A673 (cell line): ENCODE data around the gene LANCL2. TPM values are rescaled to one million over a fixed set of nuclear protein-coding genes. Genes with fewer than 3 reads are reported as not detected.

Source experiments
- BruUV-seq: library from RNA; stranded (reverse); fragments of 400-500 nt; replicated peaks from 2 replicates; lab custom pipeline; 2021; lab: Mats Ljungman, UMichigan
- CTCF ChIA-PET: fragments of 300-600 bp; sonication (Branson Sonifier 250); formaldehyde crosslinking; loops from one replicate; lab custom pipeline; 2022; ENCODE audit warnings: antibody characterized with exemption; lab: Charles Lee
- POLR2A ChIA-PET: fragments of 300-600 bp; sonication (Branson Sonifier 250); formaldehyde crosslinking; loops from one replicate; lab custom pipeline; 2022; ENCODE audit warnings: antibody characterized with exemption; ENCODE audit not compliant: low non-redundant PET; lab: Charles Lee
- DNase-seq: peaks from one replicate; pipeline ENCODE4 v3.0.0-alpha.2; 2015; ENCODE audit warnings: low spot score
- H3K27ac ChIP-seq: fragments of 200-600 bp; sonication (generic); 2 replicates; pipeline ENCODE4 v1.5.1; 2016; ENCODE audit warnings: mixed run types, low read depth, mild to moderate bottlenecking, mixed read lengths, antibody characterized with exemption, low read length; ENCODE audit not compliant: poor library complexity, severe bottlenecking
- H3K27me3 ChIP-seq: fragments of 200-600 bp; sonication (generic); replicated peaks from 2 replicates; pipeline ENCODE4 v1.6.1; 2017; ENCODE audit warnings: mixed run types, low read depth, mild to moderate bottlenecking, mixed read lengths, antibody characterized with exemption, low read length; ENCODE audit not compliant: insufficient read depth, poor library complexity
- H3K36me3 ChIP-seq: fragments of 200-600 bp; sonication (generic); 2 replicates; pipeline ENCODE4 v1.6.1; 2016; ENCODE audit warnings: mixed run types, mild to moderate bottlenecking, mixed read lengths, antibody characterized with exemption, low read length; ENCODE audit not compliant: insufficient read depth, poor library complexity, severe bottlenecking
- H3K4me1 ChIP-seq: fragments of 200-600 bp; sonication (generic); 2 replicates; pipeline ENCODE4 v1.6.1; 2017; ENCODE audit warnings: mixed run types, mild to moderate bottlenecking, mixed read lengths, antibody characterized with exemption, low read length; ENCODE audit not compliant: insufficient read depth, poor library complexity, severe bottlenecking
- H3K4me3 ChIP-seq: fragments of 200-600 bp; sonication (generic); 2 replicates; pipeline ENCODE4 v1.5.1; 2016; ENCODE audit warnings: low read depth, mixed run types, mild to moderate bottlenecking, mixed read lengths, low read length; ENCODE audit not compliant: poor library complexity, severe bottlenecking
- H3K9me3 ChIP-seq: fragments of 200-600 bp; sonication (generic); 2 replicates; pipeline ENCODE4 v1.6.1; 2016; ENCODE audit warnings: mixed run types, low read depth, mild to moderate bottlenecking, mixed read lengths, antibody characterized with exemption, low read length; ENCODE audit not compliant: poor library complexity, severe bottlenecking
- EZH2 ChIP-seq: fragments of 200-600 bp; sonication (generic); IDR thresholded peaks from 2 replicates; pipeline ENCODE4 v1.6.1; 2017; ENCODE audit warnings: borderline replicate concordance, low read depth, mild to moderate bottlenecking, mixed read lengths, antibody characterized with exemption, low read length; ENCODE audit not compliant: poor library complexity, severe bottlenecking
- intact Hi-C: fragments of 100-400 bp; cut with micrococcal nuclease; formaldehyde crosslinking; loops from one replicate; pipeline ENCODE4 v1.10.0; 2022; ENCODE audit not compliant: unreplicated experiment
- total RNA-seq: library from RNA; stranded (reverse); gene quantifications from 2 replicates; pipeline ENCODE4 v1.2.3, GENCODE V29; 2021
- TF ChIP-seq, protein P1 (sequence below): fragments of 300-800, 200-600 bp; sonication (generic); conservative IDR thresholded peaks from 2 replicates; pipeline ENCODE4 v1.5.1; 2017; ENCODE audit warnings: low read depth, mild to moderate bottlenecking, antibody characterized with exemption, low read length, moderate library complexity, mixed read lengths

LANCL2 gene
- total RNA-seq, 1 experiment from 2014 or later = 21.3 TPM

DNA sequence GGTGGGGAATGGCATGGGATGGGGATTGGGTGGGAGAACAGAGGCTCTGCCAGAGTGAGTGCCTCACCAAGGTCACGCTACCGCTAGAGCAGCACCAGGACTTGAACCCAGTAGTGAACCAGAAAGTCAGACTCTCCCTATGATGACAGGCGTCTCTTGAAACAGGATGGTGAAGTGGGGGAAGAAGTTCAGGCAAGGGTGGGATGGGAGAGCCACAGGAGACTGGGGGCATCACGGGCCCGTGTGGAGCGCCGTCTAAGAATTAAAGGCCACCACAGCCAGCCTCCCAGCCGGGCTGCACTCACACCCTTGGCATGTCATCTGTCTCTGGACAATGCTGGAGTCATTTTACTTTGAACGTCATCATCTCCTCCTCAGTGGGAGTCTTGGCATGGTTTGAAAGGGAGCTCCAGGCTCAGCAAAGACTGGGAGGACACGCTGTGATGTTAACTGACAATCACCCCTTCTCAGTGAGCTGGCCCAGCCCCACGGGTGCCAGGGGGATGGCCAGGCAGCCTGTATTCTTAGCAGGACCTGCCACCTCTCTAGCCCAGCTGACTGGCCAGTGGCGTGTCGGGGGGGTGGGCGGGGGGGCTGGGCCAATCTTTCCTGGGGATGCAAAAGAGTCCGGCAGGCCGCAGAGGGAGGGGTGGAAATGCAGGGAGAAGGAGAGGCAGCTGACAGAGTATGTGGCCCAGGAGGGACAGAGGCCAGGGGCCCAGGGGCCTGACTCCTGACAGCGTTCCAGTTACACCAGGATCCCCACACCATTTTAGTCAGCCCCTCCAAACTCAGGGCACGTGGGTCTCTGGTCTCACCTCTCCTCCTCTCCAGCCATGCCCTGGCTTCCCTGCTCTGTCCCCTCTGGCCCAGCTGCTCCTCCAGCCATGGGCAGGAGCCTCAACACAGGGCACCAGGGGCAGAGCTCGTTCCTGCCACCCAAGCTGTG is 111.0 kb downstream of the LANCL2 start:
- DNase-seq = peak; percentile 56
- Histone ChIP-seq H3K27me3 (no peaks in the 10 kb centered on the region), H3K4me1 (no peaks in the 10 kb centered on the region), H3K9me3 (no peaks in the 10 kb centered on the region), H3K27ac (no peak overlapping the region), H3K36me3 (no peaks in the 10 kb centered on the region), H3K4me3 (no peak overlapping the region)
- BruUV-seq = no TSS peak
- intact Hi-C loops = no loop called here
- POLR2A ChIA-PET = interaction anchor here (0.5 kb wide), 1 partner anchor 166 kb away, joined by 17 read pairs; no protein-coding TSS in a partner anchor
- CTCF ChIA-PET = no interaction called here
- TF ChIP-seq, protein P1, sequence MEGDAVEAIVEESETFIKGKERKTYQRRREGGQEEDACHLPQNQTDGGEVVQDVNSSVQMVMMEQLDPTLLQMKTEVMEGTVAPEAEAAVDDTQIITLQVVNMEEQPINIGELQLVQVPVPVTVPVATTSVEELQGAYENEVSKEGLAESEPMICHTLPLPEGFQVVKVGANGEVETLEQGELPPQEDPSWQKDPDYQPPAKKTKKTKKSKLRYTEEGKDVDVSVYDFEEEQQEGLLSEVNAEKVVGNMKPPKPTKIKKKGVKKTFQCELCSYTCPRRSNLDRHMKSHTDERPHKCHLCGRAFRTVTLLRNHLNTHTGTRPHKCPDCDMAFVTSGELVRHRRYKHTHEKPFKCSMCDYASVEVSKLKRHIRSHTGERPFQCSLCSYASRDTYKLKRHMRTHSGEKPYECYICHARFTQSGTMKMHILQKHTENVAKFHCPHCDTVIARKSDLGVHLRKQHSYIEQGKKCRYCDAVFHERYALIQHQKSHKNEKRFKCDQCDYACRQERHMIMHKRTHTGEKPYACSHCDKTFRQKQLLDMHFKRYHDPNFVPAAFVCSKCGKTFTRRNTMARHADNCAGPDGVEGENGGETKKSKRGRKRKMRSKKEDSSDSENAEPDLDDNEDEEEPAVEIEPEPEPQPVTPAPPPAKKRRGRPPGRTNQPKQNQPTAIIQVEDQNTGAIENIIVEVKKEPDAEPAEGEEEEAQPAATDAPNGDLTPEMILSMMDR = no peak
- no peak for TF ChIP-seq EZH2

DNA sequence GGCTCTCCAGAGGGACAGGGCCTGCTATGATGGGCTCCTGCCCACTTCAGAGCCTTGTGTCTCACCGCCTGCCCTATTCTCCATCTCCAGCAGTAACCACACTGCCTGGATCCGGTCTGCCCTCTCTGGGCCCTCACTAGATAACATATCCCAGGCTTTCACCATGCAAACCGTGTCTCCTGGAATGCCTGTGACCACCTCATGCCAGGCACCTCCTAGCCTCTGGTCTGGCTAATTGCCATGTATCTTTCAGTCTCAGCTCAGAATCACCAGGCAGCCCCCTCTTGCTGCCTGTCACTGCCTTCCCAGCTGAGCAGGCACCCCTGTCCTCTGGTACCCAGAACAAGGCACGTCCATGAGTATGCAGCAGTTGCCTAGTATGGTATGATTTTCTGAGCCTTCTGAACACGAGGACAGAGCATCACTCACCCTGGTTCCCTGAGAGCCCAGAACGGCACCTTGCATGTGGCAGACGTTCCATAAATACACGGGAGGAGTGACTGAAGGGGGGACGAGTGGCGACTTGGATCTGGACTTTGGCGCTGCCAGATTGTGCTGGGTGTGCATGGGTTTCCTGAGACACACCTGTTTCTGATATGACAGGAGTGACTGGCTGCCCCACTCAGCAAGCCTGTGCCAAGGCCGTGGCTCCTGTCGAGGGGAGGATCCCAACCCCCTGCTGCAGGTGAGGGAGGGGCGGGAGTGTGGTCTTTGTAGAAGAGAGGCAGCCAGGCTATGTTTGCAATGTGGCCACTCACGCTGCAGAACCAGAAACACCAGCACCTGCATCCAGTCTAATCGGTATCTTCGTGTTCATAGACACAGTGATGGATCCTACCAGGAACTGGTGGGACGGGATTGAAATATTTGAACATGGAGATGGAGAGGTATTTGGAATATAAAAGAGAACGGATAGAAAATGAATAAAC is 112.0 kb downstream of the LANCL2 start:
- TF ChIP-seq EZH2 = no peak
- DNase-seq = no peak
- H3K4me1 ChIP-seq = no peaks in the 10 kb centered on the region
- no peaks in the 10 kb centered on the region for H3K36me3 ChIP-seq
- H3K27ac ChIP-seq = no peak overlapping the region
- ChIA-PET CTCF (no interaction called here), POLR2A (no interaction called here)
- no peaks in the 10 kb centered on the region for H3K27me3 ChIP-seq
- BruUV-seq = no TSS peak
- intact Hi-C loops = no loop called here
- no peaks in the 10 kb centered on the region for H3K9me3 ChIP-seq
- no peak overlapping the region for H3K4me3 ChIP-seq

DNA sequence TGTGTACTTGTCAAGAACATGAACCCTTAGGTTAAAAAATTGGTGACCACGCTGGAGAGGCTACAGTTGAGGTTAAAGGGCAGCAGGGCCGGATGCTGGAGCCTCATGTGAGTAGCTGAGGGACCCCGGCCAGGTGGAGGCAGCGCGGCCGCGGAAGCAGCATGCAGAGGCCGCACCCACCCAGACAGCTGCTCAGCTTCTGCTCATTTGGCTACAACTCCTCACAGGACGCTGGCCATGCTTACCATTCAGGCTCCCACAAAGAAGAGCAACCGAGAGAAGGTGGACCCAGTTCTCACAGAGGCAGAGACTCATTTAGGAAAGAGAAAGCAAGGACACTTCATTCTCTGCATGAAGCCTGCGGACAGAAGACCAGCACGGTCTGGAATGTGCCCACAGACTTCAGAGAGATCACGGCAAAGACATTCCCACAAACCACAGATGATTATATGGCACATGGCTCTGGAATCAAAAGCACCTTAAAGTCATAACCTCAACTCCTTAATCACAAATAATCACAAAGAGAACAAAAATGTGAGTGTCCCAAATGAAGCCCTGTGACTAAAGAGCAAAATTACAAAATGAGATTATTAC is 112.7 kb downstream of the LANCL2 start:
- no peak overlapping the region for H3K27ac ChIP-seq
- H3K36me3 ChIP-seq = no peaks in the 10 kb centered on the region
- POLR2A ChIA-PET = no interaction called here
- CTCF ChIA-PET = no interaction called here
- H3K27me3 ChIP-seq = no peaks in the 10 kb centered on the region
- TF ChIP-seq, protein P1 = no peak
- no peak for TF ChIP-seq EZH2
- H3K9me3 ChIP-seq = no peaks in the 10 kb centered on the region
- no peaks in the 10 kb centered on the region for H3K4me1 ChIP-seq
- intact Hi-C loops = no loop called here
- no TSS peak for BruUV-seq
- H3K4me3 ChIP-seq = no peak overlapping the region
- no peak for DNase-seq
